Muscle of leg (tissue), 11 donors: Measurements from ENCODE around the gene KLF12. TPM values are rescaled to one million over a fixed set of nuclear protein-coding genes. Genes with fewer than 3 reads are reported as not detected.
A peak's percentile ranks its signal among the peaks of the same experiment; 100 is the strongest.

Source experiments
- DNase-seq: peaks from one replicate; pipeline ENCODE4 v3.0.0; 2013
- H3K27ac ChIP-seq: one replicate; pipeline ENCODE4 v1.5.1; 2013; ENCODE audit warnings: mild to moderate bottlenecking, low read length, control low read depth
- H3K27me3 ChIP-seq: one replicate; pipeline ENCODE4 v1.6.1; 2013; ENCODE audit warnings: low read length; ENCODE audit not compliant: control insufficient read depth, insufficient read depth
- H3K36me3 ChIP-seq: one replicate; pipeline ENCODE4 v1.6.1; 2013; ENCODE audit warnings: low read length; ENCODE audit not compliant: control insufficient read depth, insufficient read depth
- H3K4me1 ChIP-seq: one replicate; pipeline ENCODE4 v1.6.1; 2013; ENCODE audit warnings: low read length; ENCODE audit not compliant: control insufficient read depth, insufficient read depth
- H3K4me3 ChIP-seq: one replicate; pipeline ENCODE4 v1.5.1; 2013; ENCODE audit warnings: low read length, control low read depth
- H3K9me3 ChIP-seq: replicated peaks from 2 replicates; pipeline ENCODE4 v1.6.1; 2013; ENCODE audit warnings: low read depth, low read length; ENCODE audit not compliant: control insufficient read depth
- WGBS: methylation state at CpG from one replicate; pipeline ENCODE4 v1.1.5; 2013; ENCODE audit warnings: missing lambda C conversion rate; ENCODE audit not compliant: insufficient coverage; 5-methylcytosine and 5-hydroxymethylcytosine counted together
- polyA plus RNA-seq, 8 donors: library from polyadenylated mRNA; unstranded; fragments of 120-200 nt; gene quantifications; one replicate each; pipeline versions ENCODE4 v1.2.1 to v1.2.3, GENCODE V29; 2013; ENCODE audit warnings: inconsistent platforms in 1 of 8, low replicate concordance in 1 of 8; ENCODE audit not compliant: insufficient read length in 8 of 8, insufficient read depth in 1 of 8
- total RNA-seq: library from RNA; stranded (reverse); fragments of 120-200 nt; gene quantifications from one replicate; pipeline ENCODE4 v1.2.4, GENCODE V29; 2013

Gene KLF12
- total and polyA plus RNA-seq, 9 donors, result 11.3 to 26.5 (median 20.7) TPM

GRCh38 chr13:74136084-74136658 is 2.0 kb upstream of the KLF12 start:
- 0% methylated on average over 4 of the region's 27 CpGs for WGBS
- H3K4me1 ChIP-seq, result peaks cover 6% of the 10 kb centered on the region
- no peaks in the 10 kb centered on the region for H3K27me3 ChIP-seq
- H3K9me3 ChIP-seq, result no peaks in the 10 kb centered on the region
- H3K4me3 ChIP-seq, result peak overlapping the region; percentile 58
- peak overlapping the region; percentile 93 for H3K27ac ChIP-seq
- DNase-seq, result peak; percentile 89
- no peaks in the 10 kb centered on the region for H3K36me3 ChIP-seq

DNA sequence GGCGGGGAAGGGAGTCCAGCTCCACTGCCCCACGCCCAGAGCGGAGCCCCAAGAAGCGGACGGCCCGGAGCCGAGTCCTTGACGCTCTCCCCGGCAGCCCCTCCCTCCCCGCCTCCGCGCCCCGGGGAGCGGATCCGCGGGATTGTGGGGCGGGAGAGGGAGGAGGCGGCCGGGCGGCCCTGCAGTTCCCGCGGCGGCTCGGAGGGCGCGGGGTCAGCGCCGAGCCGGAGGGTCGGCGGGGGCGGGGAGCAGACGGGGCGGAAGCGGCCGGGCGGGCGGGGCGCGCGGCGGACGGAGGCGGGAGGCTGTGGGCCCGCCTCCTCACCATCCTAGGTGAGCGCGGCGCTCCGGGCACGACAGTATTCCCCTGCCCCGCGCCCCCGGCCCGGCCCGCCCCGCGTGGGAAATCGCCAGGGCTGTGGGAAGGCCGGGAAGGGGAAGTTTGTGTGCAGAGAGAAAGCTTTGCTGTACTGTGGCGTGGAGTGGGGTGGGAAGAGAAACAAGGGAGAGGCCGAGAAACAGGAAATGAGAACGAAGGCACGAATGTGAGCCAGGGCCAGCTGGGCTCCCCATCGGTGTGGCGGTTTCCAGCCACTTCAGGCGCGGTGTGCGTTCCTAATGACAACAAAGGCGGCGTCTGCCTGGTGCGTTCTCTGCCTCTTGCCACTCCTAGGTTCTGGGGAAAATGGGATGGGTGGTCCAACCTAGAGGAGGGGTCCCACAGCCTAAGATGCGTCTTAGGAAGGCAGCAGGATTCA is 1.3 kb upstream of the KLF12 start:
- H3K9me3 ChIP-seq, result no peaks in the 10 kb centered on the region
- peaks cover 6% of the 10 kb centered on the region for H3K4me1 ChIP-seq
- H3K4me3 ChIP-seq, result peak overlapping the region; percentile 92
- no peaks in the 10 kb centered on the region for H3K36me3 ChIP-seq
- under 1% methylated on average over 67 of the region's 72 CpGs for WGBS
- DNase-seq, result peak; percentile 94
- no peaks in the 10 kb centered on the region for H3K27me3 ChIP-seq
- H3K27ac ChIP-seq, result peak overlapping the region; percentile 93

DNA sequence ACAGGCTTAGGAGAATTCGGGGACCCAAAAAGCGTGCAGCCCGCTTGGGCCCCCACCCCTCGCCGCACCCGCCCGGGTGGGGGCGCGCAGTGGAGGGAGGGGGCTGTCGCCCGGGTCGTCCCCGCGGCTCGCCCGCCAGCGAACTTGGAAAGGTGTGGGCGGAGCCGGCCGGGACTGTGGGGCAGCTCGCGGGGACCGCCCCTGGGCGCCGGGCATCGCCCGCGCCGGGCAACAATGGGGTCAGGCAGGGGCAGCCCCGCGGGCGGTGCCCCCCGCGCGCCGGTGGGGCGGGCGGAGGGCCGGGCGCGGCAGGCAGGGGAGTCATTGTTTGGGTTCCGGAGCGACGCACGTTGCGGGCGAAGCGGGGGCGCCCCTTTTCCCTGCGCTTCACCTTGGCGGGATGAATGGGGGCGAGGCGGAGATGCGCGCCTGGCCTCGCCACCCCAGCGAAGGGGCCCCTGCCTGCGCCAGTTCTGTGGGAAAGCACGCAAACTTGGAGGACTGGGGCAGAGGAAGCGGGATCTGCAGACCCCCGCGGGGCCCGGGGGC is 647 bp upstream of the KLF12 start:
- peak overlapping the region; percentile 98 for H3K27ac ChIP-seq
- H3K4me3 ChIP-seq, result peak overlapping the region; percentile 92
- H3K9me3 ChIP-seq, result no peaks in the 10 kb centered on the region
- no peaks in the 10 kb centered on the region for H3K27me3 ChIP-seq
- 0% methylated on average over 57 of the region's 63 CpGs for WGBS
- H3K4me1 ChIP-seq, result peaks cover 11% of the 10 kb centered on the region
- no peaks in the 10 kb centered on the region for H3K36me3 ChIP-seq
- no peak for DNase-seq

GRCh38 chr13:74133657-74134201 is 475 bp downstream of the KLF12 start:
- Histone ChIP-seq H3K9me3 (no peaks in the 10 kb centered on the region), H3K4me1 (peaks cover 13% of the 10 kb centered on the region), H3K27me3 (no peaks in the 10 kb centered on the region), H3K4me3 (peak overlapping the region; percentile 92), H3K27ac (peak overlapping the region; percentile 98), H3K36me3 (no peaks in the 10 kb centered on the region)
- WGBS, result 2% methylated on average over 8 of the region's 35 CpGs
- peak; percentile 99 for DNase-seq

DNA sequence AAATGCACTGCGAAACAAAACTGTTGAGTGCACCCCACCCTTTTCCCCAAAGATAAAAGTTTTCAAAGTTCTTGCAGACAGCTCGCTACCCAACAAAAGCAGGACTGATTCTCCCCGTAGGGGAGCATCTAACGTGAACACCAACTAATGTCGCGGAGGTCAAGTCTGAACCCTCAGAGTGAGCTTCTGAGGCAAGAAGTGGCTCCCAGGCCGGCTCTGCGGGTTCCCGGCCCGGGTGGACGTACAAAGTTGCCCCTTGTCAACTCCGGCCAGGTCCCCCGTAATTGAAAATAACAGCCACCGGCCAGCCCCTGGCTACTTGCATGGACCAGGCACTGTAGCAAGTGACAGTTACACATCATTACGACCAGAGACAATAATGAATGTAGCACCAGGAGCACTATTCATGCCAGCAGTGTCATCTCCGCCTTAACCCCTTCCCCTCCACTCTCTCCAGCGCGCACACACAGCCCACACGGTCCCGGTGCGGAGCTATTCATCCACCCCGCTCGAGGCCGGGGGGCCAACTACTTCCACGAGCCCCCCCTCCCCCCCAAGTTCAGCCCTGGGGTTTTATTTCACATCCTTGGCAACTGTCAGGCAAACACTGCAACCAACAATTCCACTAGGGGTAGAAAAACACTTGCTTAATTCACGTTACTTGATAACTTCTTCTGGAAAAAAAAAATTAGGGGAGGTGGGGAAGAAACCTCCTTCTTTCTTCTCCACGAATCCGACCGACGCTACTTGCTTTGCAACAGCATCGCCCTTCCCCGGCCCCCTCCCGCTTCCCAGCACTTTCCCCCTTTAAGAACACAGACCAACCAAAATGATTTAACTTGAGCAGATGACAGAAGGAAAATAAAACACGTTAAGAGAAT is 1.2 kb downstream of the KLF12 start:
- H3K36me3 ChIP-seq, result no peaks in the 10 kb centered on the region
- 1% methylated on average over 21 of the region's 34 CpGs for WGBS
- no peaks in the 10 kb centered on the region for H3K9me3 ChIP-seq
- peak; percentile 88 for DNase-seq
- H3K4me1 ChIP-seq, result peaks cover 15% of the 10 kb centered on the region
- H3K4me3 ChIP-seq, result peak overlapping the region; percentile 92
- H3K27ac ChIP-seq, result peak overlapping the region; percentile 98
- H3K27me3 ChIP-seq, result no peaks in the 10 kb centered on the region

- H3K4me1 ChIP-seq, result peaks cover 16% of the 10 kb centered on the region
- WGBS, result 0% methylated on average over 3 of the region's 17 CpGs
Observed at GRCh38 chr13:74132152-74132775, 1.9 kb downstream of the KLF12 start.

DNA sequence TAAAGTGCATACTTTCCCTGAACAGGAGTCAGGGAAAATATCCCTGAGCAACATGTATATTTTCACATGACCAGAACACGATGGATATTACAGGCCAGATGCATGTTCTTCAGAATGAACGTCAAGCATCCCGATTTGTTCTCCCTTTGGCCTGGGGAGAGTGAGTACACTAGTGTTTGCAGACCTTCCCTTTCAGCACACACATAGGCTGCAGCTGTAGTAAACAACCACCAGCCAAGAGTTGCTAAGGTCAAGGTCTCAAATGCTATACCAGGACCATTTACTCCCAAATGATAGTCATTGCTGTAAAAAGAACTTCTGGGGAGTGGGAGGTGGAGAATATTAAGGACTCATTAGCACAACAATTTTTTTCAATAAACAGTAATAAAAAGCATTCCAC is 3.0 kb downstream of the KLF12 start:
- no peaks in the 10 kb centered on the region for H3K9me3 ChIP-seq
- no peaks in the 10 kb centered on the region for H3K36me3 ChIP-seq
- 7% methylated on average over 3 of the region's 3 CpGs for WGBS
- peak overlapping the region; percentile 4 for H3K27ac ChIP-seq
- DNase-seq, result peak; percentile 71
- H3K4me1 ChIP-seq, result peaks cover 14% of the 10 kb centered on the region
- no peak overlapping the region for H3K4me3 ChIP-seq
- H3K27me3 ChIP-seq, result no peaks in the 10 kb centered on the region

More at GRCh38 chr13:74132152-74132775, 1.9 kb downstream of the KLF12 start:
- H3K27me3 ChIP-seq, result no peaks in the 10 kb centered on the region
- H3K36me3 ChIP-seq, result no peaks in the 10 kb centered on the region
- DNase-seq, result peak; percentile 69
- H3K4me3 ChIP-seq, result peak overlapping the region; percentile 92
- H3K9me3 ChIP-seq, result no peaks in the 10 kb centered on the region
- peak overlapping the region; percentile 98 for H3K27ac ChIP-seq

- Histone ChIP-seq H3K4me3 (no peak overlapping the region), H3K9me3 (no peaks in the 10 kb centered on the region), H3K27ac (peak overlapping the region; percentile 38), H3K36me3 (no peaks in the 10 kb centered on the region), H3K27me3 (no peaks in the 10 kb centered on the region), H3K4me1 (peaks cover 14% of the 10 kb centered on the region)
- no peak for DNase-seq
- whole genome bisulfite sequencing, result 100% methylated on average over 1 of the region's 5 CpGs
Observed at GRCh38 chr13:74129500-74130191, 4.6 kb downstream of the KLF12 start.

DNA sequence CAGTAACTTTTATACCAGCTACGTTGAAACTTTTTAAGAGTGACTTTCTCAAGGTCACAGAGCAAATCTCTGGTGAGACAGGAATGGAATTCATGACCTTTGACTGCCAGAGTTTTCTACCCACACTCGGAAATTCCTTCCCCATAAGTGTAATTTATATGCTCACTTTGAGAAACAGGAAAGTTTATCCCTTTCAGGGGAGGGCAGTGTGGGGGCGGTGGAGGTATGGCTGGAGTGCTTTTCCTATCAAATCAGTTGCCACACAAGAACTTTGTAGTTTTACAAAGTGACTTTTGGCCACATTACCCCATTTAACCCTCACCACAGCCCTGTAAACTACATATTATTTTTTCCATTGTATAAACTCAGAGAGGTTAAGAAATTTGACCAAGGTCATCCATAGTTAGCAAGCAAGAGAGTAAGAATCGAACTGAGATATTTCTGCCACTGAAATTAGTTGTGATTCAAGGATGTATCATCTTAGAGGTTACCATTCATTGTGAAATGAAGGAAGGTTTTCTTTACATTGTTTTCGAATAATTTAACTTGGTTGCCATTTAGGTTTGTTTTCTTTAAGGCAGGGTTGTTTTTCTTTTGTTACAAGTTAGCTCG is 5.9 kb downstream of the KLF12 start:
- Histone ChIP-seq H3K36me3 (no peaks in the 10 kb centered on the region), H3K4me3 (no peak overlapping the region), H3K9me3 (no peaks in the 10 kb centered on the region), H3K27me3 (no peaks in the 10 kb centered on the region), H3K27ac (no peak overlapping the region), H3K4me1 (peaks cover 14% of the 10 kb centered on the region)
- 67% methylated on average over 1 of the region's 6 CpGs for WGBS
- DNase-seq, result no peak
